DOHH2 (cell line): ENCODE data around the gene SYNGAP1.

ENCODE experiments used
- H3F3A ChIP-seq: fragments of 200-600 bp; sonication (generic), shearing (Covaris generic); 2 replicates; pipeline ENCODE4 v1.6.0; 2016; ENCODE audit warnings: antibody characterized with exemption, mild to moderate bottlenecking; ENCODE audit not compliant: control insufficient read depth, insufficient read depth
- H3K27ac ChIP-seq: fragments of 200-600 bp; sonication (generic); 2 replicates; pipeline ENCODE4 v1.5.1; 2014; ENCODE audit warnings: low read depth, mild to moderate bottlenecking, low read length, moderate library complexity
- H3K27me3 ChIP-seq: fragments of 200-600 bp; sonication (generic); 2 replicates; pipeline ENCODE4 v1.6.1; 2014; ENCODE audit warnings: mild to moderate bottlenecking, low read length, mixed read lengths; ENCODE audit not compliant: control insufficient read depth
- H3K36me3 ChIP-seq: fragments of 200-600 bp; sonication (generic); 2 replicates; pipeline ENCODE4 v1.6.1; 2014; ENCODE audit warnings: mild to moderate bottlenecking, low read length, moderate library complexity, mixed read lengths; ENCODE audit not compliant: control insufficient read depth
- H3K4me1 ChIP-seq: fragments of 200-600 bp; sonication (generic); 2 replicates; pipeline ENCODE4 v1.6.1; 2014; ENCODE audit warnings: mild to moderate bottlenecking, low read length, mixed read lengths; ENCODE audit not compliant: control insufficient read depth
- H3K4me2 ChIP-seq: fragments of 200-600 bp; sonication (generic); 2 replicates; pipeline ENCODE4 v1.6.0; 2014; ENCODE audit warnings: mild to moderate bottlenecking, low read length, moderate library complexity
- H3K4me3 ChIP-seq: fragments of 200-600 bp; sonication (generic); 2 replicates; pipeline ENCODE4 v1.5.1; 2014; ENCODE audit warnings: mild to moderate bottlenecking, low read length, mixed read lengths
- H3K79me2 ChIP-seq: fragments of 200-600 bp; sonication (generic); 2 replicates; pipeline ENCODE4 v1.6.1; 2014; ENCODE audit warnings: mild to moderate bottlenecking, low read length, mixed read lengths; ENCODE audit not compliant: control insufficient read depth
- H3K9me2 ChIP-seq: fragments of 200-600 bp; sonication (generic); replicated peaks from 2 replicates; pipeline ENCODE4 v1.6.1; 2014; ENCODE audit warnings: mild to moderate bottlenecking, low read length, mixed read lengths; ENCODE audit not compliant: control insufficient read depth
- H3K9me3 ChIP-seq: fragments of 200-600 bp; sonication (generic); 2 replicates; pipeline ENCODE4 v1.6.1; 2014; ENCODE audit warnings: antibody characterized with exemption, low read length, mixed read lengths; ENCODE audit not compliant: control insufficient read depth, insufficient read depth
- H4K20me1 ChIP-seq: fragments of 200-600 bp; sonication (generic); 2 replicates; pipeline ENCODE4 v1.6.0; 2014; ENCODE audit warnings: low read depth, mild to moderate bottlenecking, antibody characterized with exemption, low read length, moderate library complexity; ENCODE audit not compliant: control insufficient read depth, insufficient read depth
- CTCF ChIP-seq: fragments of 200-600 bp; sonication (generic); IDR thresholded peaks from one replicate; pipeline ENCODE4 v1.5.1; 2014; ENCODE audit warnings: antibody characterized with exemption, mild to moderate bottlenecking, low read depth, low read length; ENCODE audit not compliant: poor library complexity, severe bottlenecking
- EZH2phosphoT487 ChIP-seq: fragments of 200-600 bp; sonication (generic); IDR thresholded peaks from 2 replicates; pipeline ENCODE4 v1.6.1; 2017; ENCODE audit warnings: borderline replicate concordance, mild to moderate bottlenecking, antibody characterized with exemption, low read length, moderate library complexity, mixed read lengths

SYNGAP1 gene

GRCh38 chr6:33430334-33430733 lies 10.5 kb downstream of the SYNGAP1 start:
- TF ChIP-seq EZH2phosphoT487 (no peak), CTCF (no peak)
- H4K20me1 ChIP-seq: no peaks in the 10 kb centered on the region
- H3K9me2 ChIP-seq: no peaks in the 10 kb centered on the region
- H3K79me2 ChIP-seq: peaks cover 51% of the 10 kb centered on the region
- H3K27me3 ChIP-seq: no peaks in the 10 kb centered on the region
- H3F3A ChIP-seq: peaks cover 33% of the 10 kb centered on the region
- peak overlapping the region; percentile 81 for H3K4me3 ChIP-seq
- peaks cover 7% of the 10 kb centered on the region for H3K36me3 ChIP-seq
- no peaks in the 10 kb centered on the region for H3K9me3 ChIP-seq
- peak overlapping the region; percentile 72 for H3K27ac ChIP-seq
- H3K4me1 ChIP-seq: peaks cover 56% of the 10 kb centered on the region
- H3K4me2 ChIP-seq: peak overlapping the region; percentile 97

- Histone ChIP-seq H3K79me2 (peaks cover 51% of the 10 kb centered on the region), H3F3A (peaks cover 30% of the 10 kb centered on the region), H3K9me3 (no peaks in the 10 kb centered on the region), H3K4me1 (peaks cover 56% of the 10 kb centered on the region), H3K36me3 (peaks cover 15% of the 10 kb centered on the region), H3K9me2 (no peaks in the 10 kb centered on the region), H3K27me3 (no peaks in the 10 kb centered on the region), H3K4me2 (peak overlapping the region; percentile 97), H3K4me3 (peak overlapping the region; percentile 81), H3K27ac (peak overlapping the region; percentile 72), H4K20me1 (no peaks in the 10 kb centered on the region)
- TF ChIP-seq CTCF (no peak), EZH2phosphoT487 (no peak)
These were observed 11.4 kb downstream of the SYNGAP1 start for GRCh38 chr6:33430991-33431879.

GRCh38 chr6:33431880-33432541 lies 12.1 kb downstream of the SYNGAP1 start:
- peaks cover 25% of the 10 kb centered on the region for H3F3A ChIP-seq
- H3K4me3 ChIP-seq: peak overlapping the region; percentile 81
- peaks cover 54% of the 10 kb centered on the region for H3K4me1 ChIP-seq

More at GRCh38 chr6:33431880-33432541, 12.1 kb downstream of the SYNGAP1 start:
- Histone ChIP-seq H3K4me2 (peak overlapping the region; percentile 97), H3K9me2 (no peaks in the 10 kb centered on the region), H3K27ac (peak overlapping the region; percentile 72), H3K27me3 (no peaks in the 10 kb centered on the region), H4K20me1 (no peaks in the 10 kb centered on the region), H3K9me3 (no peaks in the 10 kb centered on the region), H3K79me2 (peaks cover 50% of the 10 kb centered on the region), H3K36me3 (peaks cover 22% of the 10 kb centered on the region)
- TF ChIP-seq EZH2phosphoT487: no peak
- TF ChIP-seq CTCF: no peak
